Measurements from ENCODE around the gene TTLL3. TPM values are rescaled to one million over a fixed set of nuclear protein-coding genes. Genes with fewer than 3 reads are reported as not detected.

TTLL3 gene
- total and polyA plus RNA-seq, 2 of the 4 experiments (the other 2 are of a cell fraction), result 6.8 to 43.4 TPM

DNA sequence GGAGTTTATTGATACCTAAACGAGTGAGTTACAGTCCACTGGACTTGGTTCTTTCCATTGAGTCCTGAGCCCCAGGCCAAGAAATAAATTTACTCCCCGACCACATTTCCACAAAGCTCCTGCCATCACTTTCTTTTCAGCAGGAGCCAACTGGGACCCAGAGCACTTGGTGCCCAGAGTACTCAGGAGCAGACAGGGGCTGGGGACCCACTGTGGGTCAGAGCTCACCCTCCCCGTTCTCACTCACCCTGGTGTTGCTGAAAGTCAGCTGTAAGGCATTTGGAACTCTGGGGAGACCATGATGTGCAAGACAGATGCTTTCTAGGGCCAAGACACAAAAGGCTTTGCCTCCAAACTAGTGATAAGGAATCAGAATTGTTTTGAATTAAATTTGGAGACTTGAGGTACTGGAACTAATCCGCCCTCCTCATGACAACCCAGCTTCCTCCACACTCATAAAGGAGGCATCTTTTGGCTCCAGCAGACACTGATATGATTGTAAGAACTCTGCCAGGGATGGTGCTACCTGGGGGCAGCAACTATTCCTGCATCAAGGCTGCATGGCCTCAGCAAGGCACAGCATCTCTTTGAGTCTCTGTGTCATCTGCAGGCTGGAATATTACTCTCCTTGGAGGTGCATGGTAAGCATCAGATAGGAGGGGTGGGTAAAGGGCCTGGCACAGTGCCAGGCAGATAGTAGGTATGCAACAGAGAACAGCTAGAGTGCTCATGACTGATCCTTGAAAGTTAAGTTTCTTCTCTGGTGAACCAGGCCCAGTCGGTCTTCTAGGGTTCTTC, 33.0 kb upstream of the TTLL3 start:
- BruUV-seq (replicated peaks), result no TSS peak
- no peak overlapping the region for H4K91ac ChIP-seq (ENCODE audit: insufficient read depth, low read depth, low read length)
- H3K4me2 ChIP-seq (ENCODE audit: low read depth, low read length), result no peak overlapping the region
- H3K79me1 ChIP-seq (ENCODE audit: low read depth in 1 of 2, low read length in 2 of 2), result peaks cover 0 to 3% of the 10 kb centered on the region in 2 experiments; a peak in 2 of 4 replicates
- H2BK20ac ChIP-seq (ENCODE audit: low read depth, low read length), result no peak overlapping the region
- H4K20me1 ChIP-seq (ENCODE audit: insufficient read depth, low read length), result no peaks in the 10 kb centered on the region
- H3K4ac ChIP-seq (ENCODE audit: low read depth, low read length), result no peak overlapping the region
- CTCF ChIA-PET, result no interaction called here
- H3K14ac ChIP-seq (replicated peaks; ENCODE audit: low read depth, low read length), result no peak overlapping the region
- H2BK5ac ChIP-seq (ENCODE audit: low read depth, low read length, poor library complexity, severe bottlenecking), result no peak overlapping the region
- no peak overlapping the region for H3K18ac ChIP-seq (ENCODE audit: low read depth, low read length)
- no peak overlapping the region for H2AFZ ChIP-seq (replicated peaks; ENCODE audit: low read length, poor library complexity)
- peaks cover 3% of the 10 kb centered on the region for H3K4me1 ChIP-seq (ENCODE audit: control insufficient read depth, insufficient read depth, low read length)
- no peak overlapping the region for H4K8ac ChIP-seq (ENCODE audit: low read depth in 2 of 2, low read length in 2 of 2)
- no peak for ATAC-seq (ENCODE audit: low read depth)
- TF ChIP-seq CHD1 (IDR thresholded peaks at IDR 0.05; ENCODE audit: low read depth, low read length) (no peak), RCOR1 (IDR thresholded peaks at IDR 0.05; ENCODE audit: insufficient replicate concordance, low read length) (no peak), RFX5 (IDR thresholded peaks at IDR 0.05; ENCODE audit: low read depth, low read length) (no peak), RAD21 (IDR thresholded peaks at IDR 0.05; ENCODE audit: low read length) (no peak), SMC3 (IDR thresholded peaks at IDR 0.05; ENCODE audit: low read depth, low read length) (no peak), FOS (IDR thresholded peaks at IDR 0.05; ENCODE audit: low read depth, low read length) (no peak)
- H2AK9ac ChIP-seq (replicated peaks; ENCODE audit: low read depth, low read length, poor library complexity), result no peak overlapping the region
- H2BK120ac ChIP-seq (ENCODE audit: low read depth, low read length), result no peak overlapping the region
- peaks cover 18% of the 10 kb centered on the region for H3K36me3 ChIP-seq (ENCODE audit: control insufficient read depth, insufficient read depth, low read length)
- no peaks in the 10 kb centered on the region for H3K27me3 ChIP-seq (ENCODE audit: control insufficient read depth, insufficient read depth, low read length)
- intact Hi-C loops (cut with micrococcal nuclease) (no loop called here), in situ Hi-C loops (cut with MboI; ENCODE audit: low sequenced_read_pairs) (no loop called here), dilution Hi-C loops (cut with HindIII; ENCODE audit: low sequenced_read_pairs, unreplicated experiment) (no loop called here)
- no peak overlapping the region for H3K56ac ChIP-seq (ENCODE audit: extremely low read depth, insufficient read depth, low read length)
- POLR2A ChIA-PET (ENCODE audit: unreplicated experiment), result no interaction called here
- H3K9me1 ChIP-seq (ENCODE audit: insufficient read depth, low read length), result peaks cover 9% of the 10 kb centered on the region; the same call in 1 of the 2 replicates
- H2BK15ac ChIP-seq (ENCODE audit: low read depth, low read length), result no peak overlapping the region
- no peak overlapping the region for H3K4me3 ChIP-seq (ENCODE audit: insufficient read depth, low read depth, low read length)
- WGBS, 2 experiments (ENCODE audit: extremely low coverage in 2 of 2, insufficient read length in 1 of 2), result no CpG with 5 or more reads among the region's 5 CpGs
- no peak overlapping the region for H3K27ac ChIP-seq (ENCODE audit: insufficient read depth, low read length)
- no peak for DNase-seq
- H2AK5ac ChIP-seq (ENCODE audit: low read depth, low read length), result no peak overlapping the region
- H3K9me3 ChIP-seq (ENCODE audit: control insufficient read depth, insufficient read depth, low read length), result no peaks in the 10 kb centered on the region
- no peak overlapping the region for H3K9ac ChIP-seq (ENCODE audit: low read depth, low read length)
- no peak overlapping the region for H4K5ac ChIP-seq (ENCODE audit: low read depth, low read length)
- no peak overlapping the region for H3K23ac ChIP-seq (ENCODE audit: low read depth, low read length)
